HG02884 (cell line): ENCODE data around the gene GPR161.
"Not testable (repeated sequence)": the region's sequence is repeated elsewhere in the genome, so short reads cannot be mapped to it uniquely, and the experiment has no call there.

Source experiments
- ATAC-seq: cut with Tn5 transposase; IDR thresholded peaks from one replicate; pipeline ENCODE4 v1.9.1; 2021; ENCODE audit warnings: mild to moderate bottlenecking, moderate library complexity; ENCODE audit not compliant: unreplicated experiment

GPR161 gene, protein sequence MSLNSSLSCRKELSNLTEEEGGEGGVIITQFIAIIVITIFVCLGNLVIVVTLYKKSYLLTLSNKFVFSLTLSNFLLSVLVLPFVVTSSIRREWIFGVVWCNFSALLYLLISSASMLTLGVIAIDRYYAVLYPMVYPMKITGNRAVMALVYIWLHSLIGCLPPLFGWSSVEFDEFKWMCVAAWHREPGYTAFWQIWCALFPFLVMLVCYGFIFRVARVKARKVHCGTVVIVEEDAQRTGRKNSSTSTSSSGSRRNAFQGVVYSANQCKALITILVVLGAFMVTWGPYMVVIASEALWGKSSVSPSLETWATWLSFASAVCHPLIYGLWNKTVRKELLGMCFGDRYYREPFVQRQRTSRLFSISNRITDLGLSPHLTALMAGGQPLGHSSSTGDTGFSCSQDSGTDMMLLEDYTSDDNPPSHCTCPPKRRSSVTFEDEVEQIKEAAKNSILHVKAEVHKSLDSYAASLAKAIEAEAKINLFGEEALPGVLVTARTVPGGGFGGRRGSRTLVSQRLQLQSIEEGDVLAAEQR

DNA sequence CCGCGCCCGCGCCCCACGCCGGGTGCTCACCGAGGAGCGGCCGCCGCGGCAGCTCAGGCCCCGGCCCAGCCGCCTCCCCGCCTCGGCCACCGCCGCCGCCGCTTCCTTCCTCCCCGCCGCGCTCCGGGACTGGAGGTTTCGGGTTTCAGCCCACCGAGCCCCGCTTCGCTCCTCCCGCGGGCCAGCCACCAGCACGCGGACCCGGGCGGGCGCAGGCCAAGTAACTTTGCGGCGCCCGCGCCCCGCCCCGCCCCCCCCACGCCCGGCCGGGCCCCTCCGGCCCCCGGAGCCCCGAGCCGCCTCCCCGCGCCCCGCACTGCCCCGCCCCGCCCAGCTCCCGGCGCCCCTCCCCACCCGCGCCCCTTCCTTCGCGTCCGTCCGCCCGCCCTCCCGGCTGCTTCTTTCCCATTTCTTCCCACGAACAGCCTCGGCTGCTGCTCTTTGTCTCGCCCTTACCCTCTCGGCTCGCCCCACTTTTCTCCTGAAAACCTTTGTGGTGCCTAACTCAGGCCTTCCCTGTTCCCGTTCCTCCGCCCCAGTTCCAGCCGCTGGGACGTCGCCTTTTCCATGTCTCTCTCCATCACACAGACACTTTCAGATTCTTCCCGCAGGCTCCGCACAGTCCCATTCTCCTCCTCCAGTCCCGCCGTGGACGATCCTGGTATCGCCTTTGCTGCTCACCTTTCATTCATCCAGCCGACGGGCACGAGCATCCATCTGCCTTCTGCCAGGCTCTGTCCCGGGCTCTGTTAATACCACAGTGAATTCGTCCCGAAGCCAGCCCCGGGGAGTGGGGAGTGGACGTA is at the start of gene GPR161:
Gene GPR161, minus strand, starts transcription at position 222 of the 806 bp plus-strand sequence. CDS start 32,080 bp downstream, outside the sequence.
- ATAC-seq = no peak

DNA sequence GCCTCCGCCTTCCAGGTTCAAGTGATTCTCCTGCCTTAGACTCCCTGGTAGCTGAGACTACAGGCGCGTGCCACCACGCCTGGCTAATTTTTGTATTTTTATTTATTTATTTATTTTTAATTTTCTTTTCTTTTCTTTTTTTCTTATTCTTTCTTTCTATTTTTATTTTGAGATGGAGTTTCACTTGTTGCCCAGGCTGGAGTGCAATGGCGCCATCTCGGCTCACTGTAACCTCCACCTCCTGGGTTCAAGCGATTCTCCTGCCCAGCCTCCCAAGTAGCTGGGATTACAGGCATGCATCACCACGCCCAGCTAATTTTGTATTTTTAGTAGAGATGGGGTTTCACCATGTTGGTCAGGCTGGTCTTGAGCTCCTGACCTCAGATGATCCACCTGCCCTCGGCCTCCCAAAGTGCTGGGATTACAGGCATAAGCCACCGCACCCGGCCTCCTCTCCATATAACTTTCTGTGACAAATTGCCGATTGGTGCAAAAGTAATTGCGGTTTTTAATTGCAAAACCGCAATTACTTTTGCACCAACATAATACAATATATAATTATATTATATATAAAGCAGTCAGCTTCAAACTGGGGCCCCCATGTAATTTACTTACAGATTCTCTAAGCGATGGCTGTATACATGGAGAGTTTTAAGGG is 44.5 kb upstream of the GPR161 start:
- not testable (repeated sequence) for ATAC-seq

DNA sequence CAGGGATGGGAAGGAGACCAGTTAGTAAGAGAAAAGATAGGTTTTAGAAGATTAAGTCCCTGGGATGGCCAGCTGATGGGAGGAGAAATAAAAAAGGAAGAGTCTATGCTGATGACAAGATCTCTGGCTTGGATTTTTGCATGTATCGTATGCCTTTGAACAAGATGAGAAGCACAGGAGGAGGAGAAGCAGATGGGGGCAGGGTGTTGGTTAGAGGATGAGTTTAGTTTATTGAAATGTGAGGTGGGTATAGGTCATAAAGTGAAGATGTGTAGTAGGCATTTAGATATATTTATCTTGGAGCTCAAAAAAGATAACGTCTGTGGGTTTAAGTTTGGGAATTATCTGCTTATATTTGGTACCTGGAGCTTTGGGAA is 43.4 kb upstream of the GPR161 start:
- no peak for ATAC-seq

DNA sequence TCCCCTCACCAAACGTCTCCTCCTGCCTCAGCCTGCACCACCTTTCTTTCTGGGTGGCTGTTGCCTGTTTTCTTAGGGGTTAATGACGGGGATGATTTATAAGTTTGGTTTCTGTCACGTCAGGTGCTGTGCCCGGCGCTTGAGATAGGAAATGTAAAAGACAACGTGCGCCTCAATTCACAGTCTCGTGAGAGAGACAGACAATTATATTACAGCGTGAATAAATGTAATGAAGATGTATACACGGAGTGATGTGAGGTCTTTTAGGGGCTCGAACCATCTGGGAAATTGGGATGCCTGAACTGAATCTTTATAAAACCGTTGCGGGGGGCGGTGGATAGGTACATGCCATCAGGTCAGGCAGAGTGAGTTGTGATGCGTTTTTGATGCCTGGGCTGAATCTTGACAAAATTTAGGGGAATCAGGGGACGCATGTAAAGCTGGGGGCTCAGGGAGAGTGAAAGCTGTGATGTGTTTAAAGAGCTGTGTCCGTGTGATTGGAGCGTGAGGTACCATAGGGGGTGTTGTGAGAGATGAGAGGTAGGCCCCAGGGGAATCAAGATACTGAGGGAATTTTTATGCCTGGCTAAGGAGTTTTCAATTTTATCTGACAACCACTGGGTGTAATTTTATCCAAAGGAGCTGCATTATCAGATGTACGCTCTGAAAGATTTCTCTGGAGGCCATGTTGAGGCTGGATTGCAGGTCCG is 42.9 kb upstream of the GPR161 start:
- ATAC-seq = no peak

DNA sequence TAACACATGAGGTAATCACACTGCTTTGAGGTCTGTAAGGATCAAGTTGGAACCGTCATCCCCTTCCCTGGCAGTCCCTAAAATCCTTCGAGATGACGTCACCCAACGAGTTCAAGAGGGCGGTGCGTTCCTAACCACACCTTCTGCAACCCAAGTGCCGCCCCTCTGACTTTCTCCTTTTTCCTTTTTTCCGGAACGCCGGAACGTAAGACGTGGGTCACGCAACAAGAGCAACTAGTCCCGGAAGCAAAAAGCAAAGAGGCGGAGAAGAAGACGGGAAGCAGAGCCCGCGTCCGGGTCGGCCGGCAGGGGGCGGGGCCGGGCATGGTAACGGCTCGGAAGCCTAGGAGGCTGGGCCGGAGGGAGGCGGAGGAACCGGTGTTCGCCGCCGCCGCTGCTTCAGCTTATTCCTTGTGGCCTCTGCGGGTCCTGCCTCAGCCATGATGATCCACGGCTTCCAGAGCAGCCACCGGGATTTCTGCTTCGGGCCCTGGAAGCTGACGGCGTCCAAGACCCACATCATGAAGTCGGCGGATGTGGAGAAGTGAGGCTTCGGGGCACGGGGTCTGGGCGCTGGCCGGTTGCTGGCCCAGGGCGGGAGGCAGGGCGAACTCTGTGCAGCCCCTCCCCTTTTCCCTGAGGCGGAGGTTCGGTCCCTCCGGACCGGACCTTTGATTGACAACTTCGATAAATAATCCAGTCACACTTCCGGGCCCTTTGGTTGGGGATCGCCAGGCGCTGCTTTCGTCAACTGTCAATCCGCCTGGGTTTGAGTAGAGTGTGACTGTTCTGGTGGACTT is 42.1 kb upstream of the GPR161 start, which contains the start of gene TIPRL:
Gene TIPRL, plus strand, starts transcription at position 325 of the 800 bp plus-strand sequence. Its CDS starts 116 bp downstream, at position 441.
- peak; percentile 88 for ATAC-seq

DNA sequence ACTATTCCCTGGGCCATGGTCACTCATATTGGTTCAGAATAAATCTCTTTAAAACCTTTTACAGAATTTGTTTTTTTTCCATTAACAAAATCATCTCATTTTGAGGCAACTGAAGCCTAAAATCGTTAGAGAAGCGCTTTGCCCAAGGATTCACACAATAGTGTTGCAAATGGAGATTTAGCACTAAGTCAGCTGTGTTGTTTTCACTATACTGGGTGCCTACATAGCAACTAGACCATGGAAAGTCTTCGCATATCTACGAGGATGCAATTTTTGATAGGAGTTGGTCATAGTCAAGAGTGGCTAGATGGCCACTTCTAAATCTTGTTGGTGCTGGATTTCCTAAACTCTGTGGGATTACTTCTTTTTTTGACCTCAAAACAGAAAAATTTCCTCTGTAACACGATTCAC is 41.5 kb upstream of the GPR161 start:
- ATAC-seq = no peak

DNA sequence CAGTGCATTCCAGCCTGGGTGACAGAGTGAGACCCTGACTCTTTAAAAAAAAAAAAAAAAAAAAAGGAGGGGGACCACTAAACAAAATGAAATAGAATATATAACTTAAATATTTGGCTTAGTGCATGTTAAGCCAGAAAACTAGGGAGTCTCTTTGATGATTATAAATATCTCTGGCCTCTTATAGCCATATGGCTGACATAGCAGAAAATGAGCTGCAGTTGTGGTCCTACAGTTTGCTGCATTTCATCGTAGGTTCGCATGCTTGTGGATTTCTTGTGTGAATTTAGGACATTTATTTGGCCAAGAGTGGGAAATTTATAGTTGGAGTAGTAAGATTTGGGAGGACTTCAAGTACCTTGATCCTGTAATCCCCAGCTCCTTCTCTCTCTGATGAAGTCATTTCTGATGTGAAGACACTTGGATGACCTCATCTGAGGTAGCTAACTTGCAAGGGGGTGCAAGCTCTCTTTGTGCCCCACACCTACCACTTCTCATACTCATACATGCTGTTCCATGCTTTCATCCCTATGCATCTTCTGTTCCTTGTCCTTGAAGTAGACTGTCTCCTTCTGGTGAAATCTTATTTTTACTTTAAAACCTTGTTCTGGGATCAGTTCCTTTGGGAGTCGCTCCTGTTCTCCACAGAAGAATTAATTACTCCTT is 35.7 kb upstream of the GPR161 start:
- ATAC-seq = no peak

DNA sequence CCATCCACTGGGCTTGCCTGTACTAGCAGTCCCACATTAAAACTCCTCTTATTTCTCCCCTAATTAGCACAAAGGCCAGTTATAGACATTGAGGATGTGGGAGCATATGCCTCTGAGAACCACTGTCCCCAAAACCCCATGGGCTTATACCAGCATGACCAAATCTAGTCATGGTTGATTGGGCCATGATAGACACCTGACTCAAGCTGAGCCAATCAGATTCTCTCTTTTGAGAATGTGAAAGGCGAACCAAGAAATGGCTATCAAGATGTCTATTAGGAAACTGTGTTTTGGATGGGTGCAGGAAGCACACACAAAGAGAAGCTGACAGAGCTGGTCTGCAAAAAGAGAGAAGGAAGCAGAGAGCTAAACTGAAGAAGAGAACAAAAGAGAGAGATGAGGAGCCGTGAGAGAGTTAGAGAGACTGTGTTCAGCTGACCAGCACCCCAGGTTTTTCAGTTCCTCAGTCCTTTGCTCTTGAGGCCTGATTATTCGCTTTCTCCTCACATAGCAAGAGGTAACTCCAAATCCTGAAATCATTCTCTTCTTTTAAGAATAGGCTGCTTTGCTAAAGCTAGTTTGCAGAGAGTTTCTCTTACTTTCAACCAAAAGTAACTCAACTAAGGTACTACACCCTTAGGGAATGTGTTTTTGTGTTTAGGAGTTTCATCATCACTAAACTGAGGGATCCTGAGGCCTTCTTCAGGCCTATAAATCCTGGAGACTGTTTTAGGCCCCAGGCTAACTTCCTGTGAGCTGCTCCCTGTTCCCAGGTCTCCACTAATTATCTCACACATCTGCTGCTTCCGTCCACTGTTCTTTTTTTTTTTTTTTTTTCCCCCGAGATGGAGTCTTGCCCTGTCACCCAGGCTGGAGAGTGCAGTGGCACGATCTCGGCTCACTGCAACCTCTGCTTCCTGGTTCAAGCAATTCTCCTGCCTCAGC is 34.1 kb upstream of the GPR161 start:
- ATAC-seq = no peak

DNA sequence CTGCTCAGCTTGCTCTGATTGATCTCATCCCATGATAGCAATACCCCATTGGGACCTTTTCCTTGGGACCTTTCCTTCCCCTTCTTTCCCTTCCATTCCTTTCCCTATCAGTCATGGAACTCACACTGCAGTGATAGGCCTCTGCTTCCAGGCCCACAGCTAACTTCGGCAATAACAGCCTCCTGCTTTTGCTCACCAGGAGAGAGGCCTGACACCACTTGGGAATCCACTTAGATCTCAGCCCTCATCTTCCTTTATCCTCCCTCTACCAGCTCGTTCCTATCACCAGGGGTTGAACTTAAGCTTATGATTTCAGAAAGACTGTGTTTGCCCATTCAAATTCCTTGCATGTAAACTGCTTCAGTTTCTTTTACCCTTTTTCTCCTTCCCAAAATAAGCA is 31.1 kb upstream of the GPR161 start:
- no peak for ATAC-seq

DNA sequence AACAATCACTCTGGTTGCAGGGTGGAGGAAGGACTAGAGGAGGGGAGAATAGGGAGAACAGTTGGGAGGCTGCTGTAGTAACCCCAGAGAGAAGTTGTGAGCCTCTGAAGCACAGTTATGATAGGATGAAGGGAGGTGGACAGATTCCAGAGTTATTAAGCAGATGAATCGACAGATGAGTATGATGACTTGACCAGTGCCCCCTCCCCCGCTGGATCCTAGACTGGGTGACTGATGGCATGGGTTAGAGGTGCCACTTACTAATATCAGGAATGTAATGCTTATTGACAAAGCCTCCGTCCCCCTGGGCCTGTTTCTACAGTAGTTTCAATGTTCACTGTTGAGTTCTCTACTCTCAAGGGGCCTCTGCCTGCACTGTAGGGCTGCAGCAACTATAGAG is 28.0 kb upstream of the GPR161 start:
- no peak for ATAC-seq

DNA sequence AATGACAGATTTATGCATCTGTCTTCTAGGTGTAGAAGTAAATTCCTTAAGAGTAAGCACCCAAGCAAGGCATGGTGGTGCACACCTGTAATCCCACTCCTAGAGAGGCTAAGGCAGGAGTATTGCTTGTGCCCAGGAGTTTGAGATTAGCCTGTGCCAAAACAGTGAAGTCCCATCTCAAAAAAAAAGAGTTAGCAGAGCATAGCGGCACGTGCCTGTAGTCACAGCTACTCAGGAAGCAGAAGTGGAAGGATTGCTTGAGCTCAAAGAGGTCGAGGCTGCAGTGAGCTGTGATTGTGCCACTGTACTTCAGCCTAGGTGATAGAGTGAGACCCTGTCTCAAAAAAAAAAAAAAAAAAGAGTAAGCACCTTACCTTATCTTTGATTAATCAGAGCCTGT is 26.9 kb upstream of the GPR161 start:
- ATAC-seq = no peak

DNA sequence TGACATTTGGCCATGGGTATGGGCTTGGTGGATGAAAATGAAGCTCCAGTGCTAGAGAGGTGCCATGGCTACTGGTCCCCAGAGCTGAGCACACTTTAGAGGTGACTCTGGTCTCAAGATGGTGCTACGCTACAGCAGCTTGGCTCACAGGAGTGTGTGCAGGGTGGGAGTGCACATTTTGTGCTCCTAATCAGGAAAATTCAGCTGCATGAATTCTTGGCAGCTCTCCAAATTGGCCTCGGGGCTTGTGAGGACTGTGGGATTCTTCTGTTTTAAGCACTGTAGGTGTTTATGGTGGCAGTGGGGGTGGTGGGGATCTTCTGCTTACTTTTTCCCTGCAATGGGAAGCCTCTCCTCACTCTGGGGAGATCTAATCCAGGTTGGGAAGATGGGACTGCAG is 24.7 kb upstream of the GPR161 start:
- no peak for ATAC-seq

DNA sequence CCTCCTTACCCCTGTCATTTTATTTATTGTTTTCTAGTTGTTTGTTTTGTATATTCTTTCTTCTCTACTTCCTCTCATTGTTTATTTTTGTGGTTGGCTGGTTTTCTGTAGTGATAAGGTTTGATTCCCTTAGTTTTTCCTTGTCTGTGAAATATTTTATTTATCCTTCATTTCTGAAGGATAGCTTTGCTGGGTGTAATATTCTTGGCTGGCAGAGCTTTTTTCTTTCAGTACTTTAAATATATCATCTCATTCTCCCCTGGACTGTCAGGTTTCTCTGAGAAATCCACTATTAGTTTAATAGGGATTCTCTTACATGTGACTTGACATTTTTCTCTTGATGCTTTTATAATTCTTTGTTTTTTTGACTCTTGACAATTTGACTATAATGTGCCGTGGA is 23.2 kb upstream of the GPR161 start:
- no peak for ATAC-seq

DNA sequence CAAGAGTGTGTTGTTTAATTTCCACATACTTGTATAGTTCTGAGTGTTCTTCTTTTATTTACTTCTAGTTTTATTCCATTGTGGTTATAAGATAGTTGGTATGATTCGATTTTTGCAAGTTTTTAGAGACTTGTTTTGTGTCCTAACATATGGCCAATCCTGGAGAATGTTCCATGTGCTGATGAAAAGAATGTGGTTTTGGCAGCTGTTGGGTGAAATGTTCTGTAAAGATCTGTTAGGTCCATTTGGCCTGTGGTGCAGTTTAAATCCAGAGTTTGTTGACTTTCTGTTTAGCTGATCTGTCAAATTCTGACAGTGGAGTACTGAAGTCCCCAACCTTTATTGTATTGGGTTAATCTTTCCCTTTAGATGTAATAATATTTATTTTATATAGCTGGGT is 22.5 kb upstream of the GPR161 start:
- no peak for ATAC-seq

DNA sequence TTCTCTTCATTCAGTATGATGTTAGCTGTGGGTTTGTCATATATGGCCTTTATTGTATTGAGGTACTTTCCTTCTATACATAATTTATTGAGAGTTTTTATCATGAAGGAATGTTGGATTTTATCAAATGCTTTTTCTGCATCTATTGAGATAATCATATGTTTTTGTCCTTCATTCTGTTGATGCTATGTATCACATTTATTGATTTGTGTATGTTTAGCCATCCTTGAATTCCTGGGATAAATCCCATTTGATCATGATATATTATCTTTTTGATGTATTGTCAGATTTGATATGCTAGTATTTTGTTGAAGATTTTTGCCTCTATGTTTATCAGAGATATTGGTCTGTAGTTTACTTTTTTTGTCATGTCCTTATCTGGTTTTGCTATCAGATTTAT is 20.9 kb upstream of the GPR161 start:
- ATAC-seq = no peak

DNA sequence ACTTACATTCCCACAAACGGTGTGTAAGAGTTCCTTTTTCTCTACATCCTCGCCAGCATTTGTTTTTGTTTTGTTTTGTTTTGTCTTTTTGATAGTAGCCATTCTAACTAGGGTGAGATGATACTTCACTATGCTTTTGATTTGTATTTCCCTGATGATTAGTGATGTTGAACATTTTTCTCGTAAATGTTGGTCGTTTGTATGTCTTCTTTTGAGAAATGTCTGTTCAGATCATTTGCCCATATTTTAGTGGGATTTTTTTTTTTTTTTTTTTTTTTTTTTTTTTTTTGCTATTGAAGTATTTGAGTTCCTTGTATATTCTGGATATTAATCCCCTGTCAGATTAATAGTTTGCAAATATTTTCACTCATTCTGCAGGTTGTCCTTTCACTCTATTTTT is 19.2 kb upstream of the GPR161 start:
- no peak for ATAC-seq

DNA sequence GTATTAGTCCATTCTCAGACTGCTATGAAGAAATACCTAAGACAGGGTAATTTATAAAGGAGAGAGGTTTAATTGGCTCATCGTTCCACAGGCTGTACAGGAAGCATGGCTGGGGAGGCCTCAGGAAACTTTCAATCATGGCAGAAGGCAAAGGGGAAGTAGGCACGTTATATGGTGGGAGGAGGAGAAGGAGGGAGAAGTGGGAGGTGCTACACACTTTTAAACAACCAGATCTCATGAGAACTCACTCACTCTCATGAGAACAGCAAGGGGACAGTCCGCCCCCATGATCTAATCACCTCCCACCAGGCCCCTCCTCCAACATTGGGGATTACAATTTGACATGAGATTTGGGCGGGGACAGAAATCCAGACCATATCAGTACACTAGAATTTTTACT is 18.0 kb upstream of the GPR161 start:
- ATAC-seq = not testable (repeated sequence)

DNA sequence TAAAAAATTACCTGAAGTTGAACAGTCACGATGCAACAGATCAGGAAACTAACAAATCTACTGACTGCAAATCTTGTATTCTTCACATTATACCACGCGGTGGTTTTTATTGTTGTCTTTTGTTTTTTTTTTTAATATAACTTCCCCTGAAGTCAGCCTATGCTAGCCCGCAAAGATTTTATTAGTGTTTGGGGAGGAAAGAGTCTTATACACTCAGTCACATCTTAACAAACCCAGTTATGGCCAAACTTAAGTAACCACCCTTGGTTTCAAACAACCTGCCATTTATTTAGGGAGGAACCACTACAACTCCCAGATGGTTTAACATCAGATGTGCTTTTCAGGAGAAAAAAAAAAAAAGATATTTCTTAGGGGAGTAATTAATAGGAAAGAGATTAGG is 15.2 kb upstream of the GPR161 start:
- ATAC-seq = no peak
